Mesothelial cell of epicardium (in vitro differentiated cells): ENCODE results near the gene DNAAF5. TPM values are rescaled to one million over a fixed set of nuclear protein-coding genes. Genes with fewer than 3 reads are reported as not detected.

Source experiments
- DNase-seq, 2 experiments: peaks; one replicate each; pipeline ENCODE4 v3.0.0; 2021; ENCODE audit warnings: low spot score in 2 of 2; ENCODE audit not compliant: unreplicated experiment in 2 of 2
- H3K27ac Mint-ChIP-seq: 2 replicates; pipeline ENCODE4 v1.8.0; 2021; ENCODE audit warnings: mixed read lengths
- H3K27me3 Mint-ChIP-seq: 2 replicates; pipeline ENCODE4 v1.8.0; 2021; ENCODE audit warnings: low read depth, mixed read lengths
- H3K36me3 Mint-ChIP-seq: 2 replicates; pipeline ENCODE4 v1.8.0; 2021; ENCODE audit warnings: mixed read lengths
- H3K4me1 Mint-ChIP-seq: 2 replicates; pipeline ENCODE4 v1.8.0; 2021; ENCODE audit warnings: mixed read lengths
- H3K4me3 Mint-ChIP-seq: 2 replicates; pipeline ENCODE4 v1.8.0; 2021; ENCODE audit warnings: mild to moderate bottlenecking, moderate library complexity, mixed read lengths
- H3K9me3 Mint-ChIP-seq: 2 replicates; pipeline ENCODE4 v1.8.0; 2021; ENCODE audit warnings: mixed read lengths
- CTCF ChIP-seq: fragments of 200-600 bp; sonication (generic); IDR thresholded peaks from one replicate; pipeline ENCODE4 v1.5.0; 2021; ENCODE audit warnings: antibody characterized with exemption; ENCODE audit not compliant: unreplicated experiment
- total RNA-seq: library from RNA; stranded (reverse); gene quantifications from 3 replicates; pipeline ENCODE4 v1.2.1, GENCODE V29; 2021

Gene DNAAF5
- total RNA-seq, 1 donor from 2014 or later = 39.0 TPM

- DNase-seq = no peak
- H3K36me3 Mint-ChIP-seq = peaks cover 53% of the 10 kb centered on the region
Observed at GRCh38 chr7:693280-693679, 33.2 kb upstream of the DNAAF5 start.

GRCh38 chr7:696426-696811 is 30.1 kb upstream of the DNAAF5 start:
- Mint-ChIP-seq H3K27me3 (no peaks in the 10 kb centered on the region), H3K36me3 (peaks cover 43% of the 10 kb centered on the region), H3K9me3 (peaks cover 14% of the 10 kb centered on the region), H3K4me3 (no peak overlapping the region), H3K4me1 (peaks cover 7% of the 10 kb centered on the region), H3K27ac (no peak overlapping the region)
- DNase-seq = no peak
- TF ChIP-seq CTCF = no peak

More at GRCh38 chr7:693280-693679, 33.2 kb upstream of the DNAAF5 start:
- Mint-ChIP-seq H3K4me3 (no peak overlapping the region), H3K27me3 (no peaks in the 10 kb centered on the region), H3K9me3 (peaks cover 22% of the 10 kb centered on the region), H3K4me1 (no peaks in the 10 kb centered on the region), H3K27ac (no peak overlapping the region)
- TF ChIP-seq CTCF = no peak

- Mint-ChIP-seq H3K4me3 (no peak overlapping the region), H3K27ac (no peak overlapping the region), H3K9me3 (peaks cover 15% of the 10 kb centered on the region), H3K4me1 (peaks cover 7% of the 10 kb centered on the region), H3K27me3 (no peaks in the 10 kb centered on the region), H3K36me3 (peaks cover 43% of the 10 kb centered on the region)
- DNase-seq = no peak
- no peak for TF ChIP-seq CTCF
Observed at GRCh38 chr7:696812-697551, 29.5 kb upstream of the DNAAF5 start.

- no peak overlapping the region for H3K4me3 Mint-ChIP-seq
- peaks cover 7% of the 10 kb centered on the region for H3K4me1 Mint-ChIP-seq
- H3K27ac Mint-ChIP-seq = no peak overlapping the region
Observed at GRCh38 chr7:698515-699475, 27.7 kb upstream of the DNAAF5 start.

More at GRCh38 chr7:698515-699475, 27.7 kb upstream of the DNAAF5 start:
- DNase-seq = no peak
- TF ChIP-seq CTCF = no peak
- Mint-ChIP-seq H3K9me3 (peaks cover 18% of the 10 kb centered on the region), H3K27me3 (no peaks in the 10 kb centered on the region), H3K36me3 (peaks cover 38% of the 10 kb centered on the region)
